MM.1S (cell line): ENCODE data around the gene CDK5RAP3.
"Not testable (repeated sequence)": the region's sequence is repeated elsewhere in the genome, so short reads cannot be mapped to it uniquely, and the experiment has no call there.

Source experiments
- DNase-seq: peaks from one replicate; pipeline ENCODE4 v3.0.0-alpha.2; 2015
- H2AFZ ChIP-seq: fragments of 300-600 bp; sonication (generic); 2 replicates; pipeline ENCODE4 v1.6.0; 2016; ENCODE audit warnings: antibody characterized with exemption, low read length
- H3F3A ChIP-seq: fragments of 300-600 bp; sonication (generic); 2 replicates; pipeline ENCODE4 v1.6.1; 2016; ENCODE audit warnings: mild to moderate bottlenecking, antibody characterized with exemption, low read length, moderate library complexity, mixed read lengths; ENCODE audit not compliant: insufficient read depth
- H3K27ac ChIP-seq: fragments of 300-600 bp; sonication (generic); 2 replicates; pipeline ENCODE4 v1.5.1; 2016; ENCODE audit warnings: mild to moderate bottlenecking, low read length
- H3K27me3 ChIP-seq: fragments of 300-600 bp; sonication (generic); replicated peaks from 2 replicates; pipeline ENCODE4 v1.6.0; 2016; ENCODE audit warnings: low read length; ENCODE audit not compliant: insufficient read depth
- H3K36me3 ChIP-seq: fragments of 300-600 bp; sonication (generic); replicated peaks from 2 replicates; pipeline ENCODE4 v1.6.1; 2016; ENCODE audit warnings: mild to moderate bottlenecking, low read length, mixed read lengths; ENCODE audit not compliant: insufficient read depth
- H3K4me1 ChIP-seq: fragments of 300-600 bp; sonication (generic); 2 replicates; pipeline ENCODE4 v1.6.1; 2016; ENCODE audit warnings: low read length, mixed read lengths
- H3K4me2 ChIP-seq: fragments of 300-600 bp; sonication (generic); 2 replicates; pipeline ENCODE4 v1.6.0; 2016; ENCODE audit warnings: low read depth, low read length
- H3K4me3 ChIP-seq: fragments of 300-600 bp; sonication (generic); 2 replicates; pipeline ENCODE4 v1.5.1; 2016; ENCODE audit warnings: low read length, mixed read lengths
- H3K79me2 ChIP-seq: fragments of 300-600 bp; sonication (generic); 2 replicates; pipeline ENCODE4 v1.6.1; 2016; ENCODE audit warnings: mixed run types, low read length, mixed read lengths
- H3K9ac ChIP-seq: fragments of 300-600 bp; sonication (generic); 2 replicates; pipeline ENCODE4 v1.6.1; 2016; ENCODE audit warnings: low read length, mixed read lengths
- H3K9me2 ChIP-seq: fragments of 300-600 bp; sonication (generic); replicated peaks from 2 replicates; pipeline ENCODE4 v1.6.1; 2016; ENCODE audit warnings: mild to moderate bottlenecking, low read length, mixed read lengths; ENCODE audit not compliant: insufficient read depth
- H3K9me3 ChIP-seq: fragments of 300-600 bp; sonication (generic); replicated peaks from 2 replicates; pipeline ENCODE4 v1.6.1; 2016; ENCODE audit warnings: mild to moderate bottlenecking, low read length, mixed read lengths; ENCODE audit not compliant: insufficient read depth
- H4K20me1 ChIP-seq: fragments of 300-600 bp; sonication (generic); 2 replicates; pipeline ENCODE4 v1.6.1; 2016; ENCODE audit warnings: mild to moderate bottlenecking, low read length, moderate library complexity, mixed read lengths; ENCODE audit not compliant: insufficient read depth
- CTCF ChIP-seq: fragments of 300-600 bp; sonication (generic); IDR thresholded peaks from 2 replicates; pipeline ENCODE4 v1.5.1; 2016; ENCODE audit warnings: antibody characterized with exemption, low read length, mixed read lengths
- EZH2 ChIP-seq: fragments of 300-600 bp; sonication (generic); optimal IDR thresholded peaks from 2 replicates; pipeline ENCODE3; 2017; ENCODE audit warnings: low read depth, mild to moderate bottlenecking, antibody characterized with exemption, low read length, mixed read lengths
- EZH2phosphoT487 ChIP-seq: fragments of 300-600 bp; sonication (generic); IDR thresholded peaks from 2 replicates; pipeline ENCODE4 v1.6.1; 2018; ENCODE audit warnings: antibody characterized with exemption, low read length

CDK5RAP3 gene

GRCh38 chr17:48013876-48014594 is 43.1 kb downstream of the CDK5RAP3 start:
- peaks cover 7% of the 10 kb centered on the region for H3F3A ChIP-seq
- no peak overlapping the region for H3K9ac ChIP-seq
- no peak overlapping the region for H3K4me2 ChIP-seq
- peaks cover 5% of the 10 kb centered on the region; the same call in 1 of the 2 replicates for H3K27me3 ChIP-seq
- no peaks in the 10 kb centered on the region for H3K36me3 ChIP-seq
- TF ChIP-seq EZH2 (no peak), CTCF (no peak), EZH2phosphoT487 (no peak)
- DNase-seq: no peak
- H3K27ac ChIP-seq: no peak overlapping the region
- no peaks in the 10 kb centered on the region for H3K9me3 ChIP-seq
- H3K4me3 ChIP-seq: no peak overlapping the region
- peaks cover 13% of the 10 kb centered on the region for H3K4me1 ChIP-seq
- H4K20me1 ChIP-seq: no peaks in the 10 kb centered on the region
- H3K79me2 ChIP-seq: no peaks in the 10 kb centered on the region
- no peaks in the 10 kb centered on the region for H3K9me2 ChIP-seq
- no peak overlapping the region for H2AFZ ChIP-seq

- no peaks in the 10 kb centered on the region for H4K20me1 ChIP-seq
- TF ChIP-seq EZH2 (no peak), EZH2phosphoT487 (no peak)
- H3K27ac ChIP-seq: no peak overlapping the region
- peaks cover 13% of the 10 kb centered on the region for H3K4me1 ChIP-seq
- no peaks in the 10 kb centered on the region for H3K9me2 ChIP-seq
- H3K27me3 ChIP-seq: peaks cover 5% of the 10 kb centered on the region; the same call in 1 of the 2 replicates
- H2AFZ ChIP-seq: no peak overlapping the region
- no peaks in the 10 kb centered on the region for H3K9me3 ChIP-seq
- no peak for DNase-seq
- no peak overlapping the region for H3K4me2 ChIP-seq
- H3K4me3 ChIP-seq: no peak overlapping the region
- H3K79me2 ChIP-seq: no peaks in the 10 kb centered on the region
- H3K9ac ChIP-seq: no peak overlapping the region
- H3F3A ChIP-seq: peaks cover 7% of the 10 kb centered on the region
- H3K36me3 ChIP-seq: no peaks in the 10 kb centered on the region
These were observed 43.7 kb downstream of the CDK5RAP3 start for GRCh38 chr17:48014595-48015111.

- DNase-seq: no peak
- Histone ChIP-seq H3F3A (peaks cover 7% of the 10 kb centered on the region), H3K9ac (no peak overlapping the region), H3K4me1 (peaks cover 13% of the 10 kb centered on the region), H3K27ac (no peak overlapping the region), H3K79me2 (no peaks in the 10 kb centered on the region), H3K4me2 (no peak overlapping the region), H3K9me3 (no peaks in the 10 kb centered on the region), H3K9me2 (no peaks in the 10 kb centered on the region), H3K27me3 (no peaks in the 10 kb centered on the region), H3K4me3 (no peak overlapping the region), H2AFZ (no peak overlapping the region), H3K36me3 (no peaks in the 10 kb centered on the region), H4K20me1 (no peaks in the 10 kb centered on the region)
- TF ChIP-seq EZH2phosphoT487 (no peak), EZH2 (no peak), CTCF (no peak)
These were observed 45.2 kb downstream of the CDK5RAP3 start for GRCh38 chr17:48016112-48016511.

GRCh38 chr17:48017817-48018158 is 46.9 kb downstream of the CDK5RAP3 start:
- H3K9me2 ChIP-seq, H3K79me2 ChIP-seq, H3K9me3 ChIP-seq, H3K4me3 ChIP-seq, DNase-seq, H3K4me1 ChIP-seq, H4K20me1 ChIP-seq, H3K27me3 ChIP-seq, H3K36me3 ChIP-seq: not testable (repeated sequence)
- peak overlapping the region; percentile 66 for H2AFZ ChIP-seq
- peak overlapping the region; percentile 31; the same call in 1 of the 2 replicates for H3K9ac ChIP-seq
- peak overlapping the region; percentile 59 for H3K4me2 ChIP-seq
- peak overlapping the region; percentile 76; the same call in 1 of the 2 replicates for H3K27ac ChIP-seq
- H3F3A ChIP-seq: peaks cover 11% of the 10 kb centered on the region
